GM10266 (cell line): ENCODE results near the gene MDH1.

Experiments
- DNase-seq: peaks from one replicate; pipeline ENCODE4 v3.0.0; 2012; ENCODE audit errors: extremely low spot score
- CTCF ChIP-seq: IDR thresholded peaks from 2 replicates; pipeline ENCODE4 v1.5.1; 2012; ENCODE audit warnings: mild to moderate bottlenecking, low read depth; ENCODE audit not compliant: control insufficient read depth, insufficient read depth; ENCODE audit errors: missing control alignments

The MDH1 gene

GRCh38 chr2:63576546-63576945 lies 12.2 kb upstream of the MDH1 start:
- no peak for DNase-seq
- TF ChIP-seq CTCF: no peak

GRCh38 chr2:63578767-63579166 lies 10.0 kb upstream of the MDH1 start:
- DNase-seq: no peak
- no peak for TF ChIP-seq CTCF

DNA sequence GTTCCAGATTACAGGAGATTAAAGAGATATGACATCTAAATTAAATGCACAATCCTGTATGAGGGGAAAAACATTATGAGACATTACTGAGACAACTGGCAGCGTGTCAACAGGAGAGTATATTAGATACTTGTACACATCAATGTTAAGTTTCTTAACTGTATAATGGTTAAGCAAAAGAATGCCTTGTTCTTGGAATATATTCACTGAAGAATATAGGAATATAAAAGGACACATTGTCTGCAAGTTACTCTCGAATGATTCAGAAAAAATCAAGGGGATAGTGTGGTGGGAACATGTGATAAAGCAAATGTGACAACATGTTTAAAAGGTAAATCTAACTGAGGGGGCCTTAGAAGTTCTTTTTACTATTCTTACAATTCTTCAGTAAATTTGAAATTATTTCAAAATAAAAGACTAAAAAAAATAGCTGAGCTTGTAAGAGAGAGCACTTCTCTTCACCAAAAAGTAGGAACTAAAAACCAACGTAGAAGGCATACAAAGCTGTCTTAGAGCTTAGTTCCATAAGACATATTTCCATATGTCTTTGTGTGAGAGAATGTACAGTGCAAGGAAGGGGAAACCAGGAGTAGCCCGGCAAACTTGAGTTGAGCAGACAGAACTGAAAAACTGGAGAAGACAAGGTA lies 8.0 kb upstream of the MDH1 start:
- no peak for DNase-seq
- no peak for TF ChIP-seq CTCF

DNA sequence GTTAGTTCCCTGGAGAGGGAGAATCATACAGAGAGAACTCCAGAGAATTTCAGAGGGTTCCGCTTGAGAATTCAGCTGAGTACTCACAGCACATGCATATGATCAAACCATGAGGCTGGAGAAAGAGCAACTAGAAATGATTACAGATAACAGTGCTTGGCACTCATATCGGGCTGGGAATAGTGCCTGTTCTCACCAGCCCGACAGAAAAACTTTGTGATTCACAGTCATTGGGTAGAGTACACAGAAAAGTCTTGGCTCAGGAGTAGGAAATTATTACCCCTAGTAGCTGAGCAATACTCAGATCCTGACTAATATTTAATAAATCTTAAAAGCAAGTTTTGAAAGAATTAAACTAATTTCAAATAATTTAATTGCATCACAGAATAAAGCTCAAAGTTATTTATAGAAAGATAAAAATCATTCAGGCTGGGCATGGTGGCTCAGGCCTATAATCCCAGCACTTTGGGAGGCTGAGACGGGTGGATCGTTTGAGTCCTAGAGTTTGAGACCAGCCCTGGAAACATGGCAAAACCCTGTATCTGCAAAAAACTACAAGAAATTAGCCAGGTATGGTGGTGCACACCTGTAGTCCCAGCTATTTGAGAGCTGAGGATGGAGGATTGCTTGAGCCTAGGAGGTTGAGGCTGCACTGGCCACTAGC lies 7.3 kb upstream of the MDH1 start:
- no peak for DNase-seq
- no peak for TF ChIP-seq CTCF

GRCh38 chr2:63582873-63583272 lies 5.9 kb upstream of the MDH1 start:
- TF ChIP-seq CTCF: no peak
- DNase-seq: no peak

GRCh38 chr2:63587814-63588384 lies 864 bp upstream of the MDH1 start:
- no peak for TF ChIP-seq CTCF
- no peak for DNase-seq
